A673 (cell line): Measurements from ENCODE around the gene ABCC5. TPM values are rescaled to one million over a fixed set of nuclear protein-coding genes. Genes with fewer than 3 reads are reported as not detected.
"Not testable (repeated sequence)": the region's sequence is repeated elsewhere in the genome, so short reads cannot be mapped to it uniquely, and the experiment has no call there.

Experiments
- BruUV-seq: library from RNA; stranded (reverse); fragments of 400-500 nt; replicated peaks from 2 replicates; lab custom pipeline; 2021; lab: Mats Ljungman, UMichigan
- CTCF ChIA-PET: fragments of 300-600 bp; sonication (Branson Sonifier 250); formaldehyde crosslinking; loops from one replicate; lab custom pipeline; 2022; ENCODE audit warnings: antibody characterized with exemption; lab: Charles Lee
- POLR2A ChIA-PET: fragments of 300-600 bp; sonication (Branson Sonifier 250); formaldehyde crosslinking; loops from one replicate; lab custom pipeline; 2022; ENCODE audit warnings: antibody characterized with exemption; ENCODE audit not compliant: low non-redundant PET; lab: Charles Lee
- DNase-seq: peaks from one replicate; pipeline ENCODE4 v3.0.0-alpha.2; 2015; ENCODE audit warnings: low spot score
- H3K27ac ChIP-seq: fragments of 200-600 bp; sonication (generic); 2 replicates; pipeline ENCODE4 v1.5.1; 2016; ENCODE audit warnings: mixed run types, low read depth, mild to moderate bottlenecking, mixed read lengths, antibody characterized with exemption, low read length; ENCODE audit not compliant: poor library complexity, severe bottlenecking
- H3K27me3 ChIP-seq: fragments of 200-600 bp; sonication (generic); replicated peaks from 2 replicates; pipeline ENCODE4 v1.6.1; 2017; ENCODE audit warnings: mixed run types, low read depth, mild to moderate bottlenecking, mixed read lengths, antibody characterized with exemption, low read length; ENCODE audit not compliant: insufficient read depth, poor library complexity
- H3K36me3 ChIP-seq: fragments of 200-600 bp; sonication (generic); 2 replicates; pipeline ENCODE4 v1.6.1; 2016; ENCODE audit warnings: mixed run types, mild to moderate bottlenecking, mixed read lengths, antibody characterized with exemption, low read length; ENCODE audit not compliant: insufficient read depth, poor library complexity, severe bottlenecking
- H3K4me1 ChIP-seq: fragments of 200-600 bp; sonication (generic); 2 replicates; pipeline ENCODE4 v1.6.1; 2017; ENCODE audit warnings: mixed run types, mild to moderate bottlenecking, mixed read lengths, antibody characterized with exemption, low read length; ENCODE audit not compliant: insufficient read depth, poor library complexity, severe bottlenecking
- H3K4me3 ChIP-seq: fragments of 200-600 bp; sonication (generic); 2 replicates; pipeline ENCODE4 v1.5.1; 2016; ENCODE audit warnings: low read depth, mixed run types, mild to moderate bottlenecking, mixed read lengths, low read length; ENCODE audit not compliant: poor library complexity, severe bottlenecking
- H3K9me3 ChIP-seq: fragments of 200-600 bp; sonication (generic); 2 replicates; pipeline ENCODE4 v1.6.1; 2016; ENCODE audit warnings: mixed run types, low read depth, mild to moderate bottlenecking, mixed read lengths, antibody characterized with exemption, low read length; ENCODE audit not compliant: poor library complexity, severe bottlenecking
- EZH2 ChIP-seq: fragments of 200-600 bp; sonication (generic); IDR thresholded peaks from 2 replicates; pipeline ENCODE4 v1.6.1; 2017; ENCODE audit warnings: borderline replicate concordance, low read depth, mild to moderate bottlenecking, mixed read lengths, antibody characterized with exemption, low read length; ENCODE audit not compliant: poor library complexity, severe bottlenecking
- intact Hi-C: fragments of 100-400 bp; cut with micrococcal nuclease; formaldehyde crosslinking; loops from one replicate; pipeline ENCODE4 v1.10.0; 2022; ENCODE audit not compliant: unreplicated experiment
- total RNA-seq: library from RNA; stranded (reverse); gene quantifications from 2 replicates; pipeline ENCODE4 v1.2.3, GENCODE V29; 2021
- TF ChIP-seq, protein P1 (sequence below): fragments of 300-800, 200-600 bp; sonication (generic); conservative IDR thresholded peaks from 2 replicates; pipeline ENCODE4 v1.5.1; 2017; ENCODE audit warnings: low read depth, mild to moderate bottlenecking, antibody characterized with exemption, low read length, moderate library complexity, mixed read lengths

Gene ABCC5
- total RNA-seq, 1 experiment from 2014 or later = 32.0 TPM

DNA sequence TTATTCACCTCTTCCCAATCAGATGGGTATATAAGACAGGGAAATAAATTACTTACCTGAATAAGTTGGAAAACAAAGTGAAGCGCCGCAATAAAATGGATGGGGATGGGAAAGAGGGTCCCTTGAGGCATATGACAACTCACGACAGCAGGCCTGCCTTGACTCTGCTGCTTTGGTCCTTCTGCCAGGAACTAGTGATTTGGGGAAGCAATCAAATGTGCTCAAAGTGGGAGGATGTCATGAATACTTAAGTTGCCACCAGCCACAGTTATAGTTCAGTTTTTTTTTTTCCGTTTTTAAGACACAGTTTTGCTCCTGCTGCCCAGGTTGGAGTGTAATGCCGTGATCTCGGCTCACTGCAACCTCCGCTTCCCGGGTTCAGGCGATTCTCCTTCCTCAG, 137.6 kb downstream of the ABCC5 start:
- intact Hi-C loops = loop anchor here (5.0 kb wide), 1 partner anchor 403 kb away; no protein-coding TSS in a partner anchor
- H3K27me3 ChIP-seq = no peaks in the 10 kb centered on the region
- no TSS peak for BruUV-seq
- ChIA-PET POLR2A (no interaction called here), CTCF (no interaction called here)
- H3K36me3 ChIP-seq = peaks cover 4% of the 10 kb centered on the region
- DNase-seq = no peak
- no peak overlapping the region for H3K27ac ChIP-seq
- H3K4me1 ChIP-seq = peaks cover 12% of the 10 kb centered on the region
- H3K4me3 ChIP-seq = no peak overlapping the region
- TF ChIP-seq, protein P1, sequence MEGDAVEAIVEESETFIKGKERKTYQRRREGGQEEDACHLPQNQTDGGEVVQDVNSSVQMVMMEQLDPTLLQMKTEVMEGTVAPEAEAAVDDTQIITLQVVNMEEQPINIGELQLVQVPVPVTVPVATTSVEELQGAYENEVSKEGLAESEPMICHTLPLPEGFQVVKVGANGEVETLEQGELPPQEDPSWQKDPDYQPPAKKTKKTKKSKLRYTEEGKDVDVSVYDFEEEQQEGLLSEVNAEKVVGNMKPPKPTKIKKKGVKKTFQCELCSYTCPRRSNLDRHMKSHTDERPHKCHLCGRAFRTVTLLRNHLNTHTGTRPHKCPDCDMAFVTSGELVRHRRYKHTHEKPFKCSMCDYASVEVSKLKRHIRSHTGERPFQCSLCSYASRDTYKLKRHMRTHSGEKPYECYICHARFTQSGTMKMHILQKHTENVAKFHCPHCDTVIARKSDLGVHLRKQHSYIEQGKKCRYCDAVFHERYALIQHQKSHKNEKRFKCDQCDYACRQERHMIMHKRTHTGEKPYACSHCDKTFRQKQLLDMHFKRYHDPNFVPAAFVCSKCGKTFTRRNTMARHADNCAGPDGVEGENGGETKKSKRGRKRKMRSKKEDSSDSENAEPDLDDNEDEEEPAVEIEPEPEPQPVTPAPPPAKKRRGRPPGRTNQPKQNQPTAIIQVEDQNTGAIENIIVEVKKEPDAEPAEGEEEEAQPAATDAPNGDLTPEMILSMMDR = no peak
- TF ChIP-seq EZH2 = no peak
- no peaks in the 10 kb centered on the region for H3K9me3 ChIP-seq

DNA sequence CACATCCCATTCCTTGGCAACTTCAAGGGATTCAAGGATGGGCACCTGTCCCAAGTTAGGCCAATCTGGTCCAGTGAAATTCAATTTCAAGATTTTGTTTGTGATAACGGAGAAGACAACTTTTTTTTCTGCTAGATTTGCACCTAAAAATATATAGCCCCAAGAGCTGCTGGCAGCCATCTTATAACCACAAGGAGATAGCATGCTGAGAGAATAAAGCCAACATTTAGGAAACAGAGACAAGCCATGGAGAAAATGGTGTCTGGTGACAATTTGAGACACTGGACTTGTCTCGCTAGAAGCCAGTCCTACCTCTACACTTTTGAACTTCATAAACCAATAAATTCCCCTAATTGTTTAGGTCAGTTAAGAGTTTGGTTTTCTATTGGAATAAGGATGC, 138.4 kb downstream of the ABCC5 start:
- Histone ChIP-seq H3K27me3 (no peaks in the 10 kb centered on the region), H3K36me3 (peaks cover 4% of the 10 kb centered on the region), H3K9me3 (no peaks in the 10 kb centered on the region), H3K4me3 (no peak overlapping the region), H3K4me1 (peaks cover 12% of the 10 kb centered on the region), H3K27ac (peak overlapping the region; percentile 5)
- intact Hi-C loops = no loop called here
- TF ChIP-seq, protein P1 = no peak
- TF ChIP-seq EZH2 = no peak
- ChIA-PET CTCF (no interaction called here), POLR2A (no interaction called here)
- no peak for DNase-seq
- no TSS peak for BruUV-seq

DNA sequence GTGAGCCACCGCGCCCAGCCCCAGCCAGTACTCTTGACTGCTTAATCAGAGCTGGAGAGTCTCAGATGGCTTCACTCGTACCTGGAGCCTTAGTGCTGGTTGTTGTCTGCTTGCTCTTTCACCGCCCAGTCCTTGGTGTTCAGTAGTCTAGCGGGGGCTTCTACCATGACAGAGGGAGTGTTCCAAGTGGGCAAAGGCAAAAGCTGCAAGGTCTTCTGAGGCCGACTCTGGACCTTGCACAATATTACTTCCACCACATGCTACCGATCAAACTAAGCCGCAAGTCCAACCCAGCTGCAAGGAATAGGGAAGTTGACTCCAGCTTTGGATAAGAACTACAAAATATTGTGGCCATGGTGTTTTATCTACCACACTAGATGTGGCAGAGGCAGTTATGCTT, 139.6 kb downstream of the ABCC5 start:
- Histone ChIP-seq H3K36me3 (peaks cover 4% of the 10 kb centered on the region), H3K4me3 (no peak overlapping the region), H3K4me1 (peaks cover 5% of the 10 kb centered on the region), H3K27ac (no peak overlapping the region), H3K9me3 (no peaks in the 10 kb centered on the region), H3K27me3 (no peaks in the 10 kb centered on the region)
- BruUV-seq = no TSS peak
- TF ChIP-seq EZH2 = no peak
- TF ChIP-seq, protein P1 = no peak
- ChIA-PET CTCF (no interaction called here), POLR2A (no interaction called here)
- intact Hi-C loops = no loop called here
- no peak for DNase-seq

DNA sequence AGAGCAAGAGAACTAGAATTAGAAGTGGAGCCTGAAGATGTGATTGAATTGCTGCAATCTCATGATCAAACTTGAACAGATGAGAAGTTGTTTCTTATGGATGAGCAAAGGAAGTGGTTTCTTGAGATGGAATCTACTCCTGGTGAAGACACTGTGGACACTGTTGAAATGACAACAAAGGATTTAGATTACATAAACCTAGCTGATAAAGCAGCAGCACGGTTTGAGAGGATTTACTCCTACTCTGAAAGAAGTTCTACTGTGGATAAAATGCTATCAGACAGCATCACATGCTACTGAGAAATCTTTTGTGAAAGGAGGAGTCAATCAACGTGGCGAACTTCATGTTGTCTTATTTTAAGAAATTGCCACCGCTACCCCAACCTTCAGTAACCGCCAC, 140.5 kb downstream of the ABCC5 start:
- BruUV-seq = not testable (repeated sequence)

More for the DNA sequence above, 140.5 kb downstream of the ABCC5 start:
- H3K4me1 ChIP-seq, H3K4me3 ChIP-seq, DNase-seq, H3K27me3 ChIP-seq, H3K9me3 ChIP-seq, H3K36me3 ChIP-seq, intact Hi-C loops, H3K27ac ChIP-seq, POLR2A ChIA-PET, CTCF ChIA-PET: not testable (repeated sequence)
